Liver (tissue), 9 donors: Measurements from ENCODE around the gene PLB1. TPM values are rescaled to one million over a fixed set of nuclear protein-coding genes. Genes with fewer than 3 reads are reported as not detected.

Experiments used
- DNase-seq: peaks from one replicate; pipeline ENCODE4 v3.0.0-alpha.2; 2017; ENCODE audit warnings: low spot score
- H3K27ac ChIP-seq, 2 donors: one replicate each; pipeline ENCODE4 v1.7.0; 2013; ENCODE audit warnings: inconsistent platforms in 2 of 2, low read length in 2 of 2, control low read depth in 1 of 2, low read depth in 1 of 2, mild to moderate bottlenecking in 1 of 2
- H3K27me3 ChIP-seq, 4 donors: one replicate each; pipeline versions ENCODE4 v1.6.1 to v1.7.0; 2013; ENCODE audit warnings: low read length in 3 of 4, inconsistent platforms in 1 of 4, mild to moderate bottlenecking in 1 of 4, moderate library complexity in 1 of 4; ENCODE audit not compliant: control insufficient read depth in 4 of 4, insufficient read depth in 4 of 4
- H3K36me3 ChIP-seq, 4 donors: one replicate each; pipeline versions ENCODE4 v1.6.1 to v1.7.0; 2013; ENCODE audit warnings: low read length in 3 of 4, mild to moderate bottlenecking in 3 of 4, low read depth in 1 of 4, moderate library complexity in 1 of 4; ENCODE audit not compliant: control insufficient read depth in 4 of 4, insufficient read depth in 3 of 4
- H3K4me1 ChIP-seq, 4 donors: one replicate each; pipeline versions ENCODE4 v1.6.1 to v1.7.0; 2013; ENCODE audit warnings: low read length in 3 of 4, mild to moderate bottlenecking in 3 of 4, moderate library complexity in 1 of 4; ENCODE audit not compliant: control insufficient read depth in 4 of 4, insufficient read depth in 4 of 4
- H3K4me3 ChIP-seq, 3 donors: one replicate each; pipeline versions ENCODE4 v1.6.1 to v1.7.0; 2013; ENCODE audit warnings: low read length in 3 of 3, control low read depth in 1 of 3, low read depth in 1 of 3, mild to moderate bottlenecking in 1 of 3
- H3K9ac ChIP-seq, 2 donors: one replicate each; pipeline ENCODE4 v1.7.0; 2013; ENCODE audit warnings: low read length in 2 of 2, mild to moderate bottlenecking in 2 of 2, moderate library complexity in 2 of 2, control low read depth in 1 of 2, low read depth in 1 of 2
- H3K9me3 ChIP-seq, 4 donors: one replicate each; pipeline versions ENCODE4 v1.6.1 to v1.7.0; 2013; ENCODE audit warnings: low read length in 3 of 4; ENCODE audit not compliant: control insufficient read depth in 4 of 4
- EGR1 ChIP-seq, 2 donors: IDR thresholded peaks; 2 replicates each; pipeline ENCODE4 v1.6.1; 2016 to 2018; ENCODE audit warnings: antibody characterized with exemption in 2 of 2, low read depth in 2 of 2
- FOXA1 ChIP-seq: IDR thresholded peaks from 2 replicates; pipeline ENCODE4 v1.6.1; 2016; ENCODE audit warnings: antibody characterized with exemption
- FOXA2 ChIP-seq: IDR thresholded peaks from 2 replicates; pipeline ENCODE4 v1.6.1; 2016; ENCODE audit warnings: antibody characterized with exemption
- GABPA ChIP-seq, 2 donors: IDR thresholded peaks in 1 of 2; conservative IDR thresholded peaks in 1 of 2; 2 replicates each; pipeline ENCODE4 v1.6.1; 2016; ENCODE audit warnings: antibody characterized with exemption in 2 of 2, mild to moderate bottlenecking in 1 of 2, moderate library complexity in 1 of 2
- HNF4A ChIP-seq, 2 donors: conservative IDR thresholded peaks; 2 replicates each; pipeline ENCODE4 v1.6.1; 2016; ENCODE audit warnings: antibody characterized with exemption in 2 of 2, mild to moderate bottlenecking in 2 of 2
- HNF4G ChIP-seq: IDR thresholded peaks from 2 replicates; pipeline ENCODE4 v1.6.1; 2016; ENCODE audit warnings: antibody characterized with exemption
- JUND ChIP-seq, 2 donors: IDR thresholded peaks; 2 replicates each; pipeline ENCODE4 v1.6.1; 2016; ENCODE audit warnings: antibody characterized with exemption in 2 of 2
- NR2F2 ChIP-seq: IDR thresholded peaks from 2 replicates; pipeline ENCODE4 v1.6.1; 2016; ENCODE audit warnings: antibody characterized with exemption
- RAD21 ChIP-seq, 2 donors: IDR thresholded peaks; 2 replicates each; pipeline ENCODE4 v1.6.1; 2016; ENCODE audit warnings: antibody characterized with exemption in 2 of 2, mild to moderate bottlenecking in 2 of 2
- RXRA ChIP-seq, 2 donors: IDR thresholded peaks; 2 replicates each; pipeline ENCODE4 v1.6.1; 2017 to 2018; ENCODE audit warnings: antibody characterized with exemption in 2 of 2, mild to moderate bottlenecking in 1 of 2
- SP1 ChIP-seq: IDR thresholded peaks from 2 replicates; pipeline ENCODE4 v1.6.1; 2018; ENCODE audit warnings: antibody characterized with exemption, mild to moderate bottlenecking
- TAF1 ChIP-seq: conservative IDR thresholded peaks from 2 replicates; pipeline ENCODE4 v1.6.1; 2016; ENCODE audit warnings: antibody characterized with exemption, mild to moderate bottlenecking
- YY1 ChIP-seq: IDR thresholded peaks from 2 replicates; pipeline ENCODE4 v1.6.1; 2016; ENCODE audit warnings: antibody characterized with exemption, mild to moderate bottlenecking
- WGBS: extraction: QIAGEN DNeasy Blood & Tissue Kit; methylation state at CpG from one replicate; pipeline ENCODE4 v1.1.7; 2013; 5-methylcytosine and 5-hydroxymethylcytosine counted together
- polyA plus RNA-seq, 2 donors: library from polyadenylated mRNA; stranded (reverse) in 1 of 2; unstranded in 1 of 2; fragments of 200-250 nt in 1 of 2; fragments of >200 nt in 1 of 2; fragmentation: Nextera tagmentation in 1 of 2; extraction: Ambion mirVana in 1 of 2; gene quantifications; one replicate each; pipeline versions ENCODE4 v1.2.1 to v1.2.3, GENCODE V29; 2013 to 2015
- total RNA-seq, 2 donors: library from RNA; depleted of rRNA; stranded (reverse); fragments of >200 nt; gene quantifications; one replicate each; pipeline ENCODE4 v1.2.3, GENCODE V29; 2014
- TF ChIP-seq, protein P1 (sequence below): IDR thresholded peaks from 2 replicates; pipeline ENCODE4 v1.6.1; 2016; ENCODE audit warnings: antibody characterized with exemption
- TF ChIP-seq, protein P2 (sequence below): IDR thresholded peaks from 2 replicates; pipeline ENCODE4 v1.6.1; 2016; ENCODE audit warnings: antibody characterized with exemption
- TF ChIP-seq, protein P3 (sequence below): IDR thresholded peaks from 2 replicates; pipeline ENCODE4 v1.6.1; 2016; ENCODE audit warnings: antibody characterized with exemption, mild to moderate bottlenecking
- TF ChIP-seq, protein P4 (sequence below): IDR thresholded peaks from 2 replicates; pipeline ENCODE4 v1.6.1; 2016; ENCODE audit warnings: antibody characterized with exemption
- TF ChIP-seq, protein P5 (sequence below): fragments of 150-350 bp; IDR thresholded peaks from 2 replicates; pipeline ENCODE4 v1.5.1; 2017; ENCODE audit warnings: improper control_type of control experiment, low read depth, low read length; ENCODE audit not compliant: missing input control
- donor health status: healthy.
- donor health status: healthy.
- donor health status: healthy.
- donor health status: healthy.
- donor health status: healthy.

PLB1 gene
- total and polyA plus RNA-seq, 4 donors, result 0.58 to 4.5 (median 1.6) TPM

DNA sequence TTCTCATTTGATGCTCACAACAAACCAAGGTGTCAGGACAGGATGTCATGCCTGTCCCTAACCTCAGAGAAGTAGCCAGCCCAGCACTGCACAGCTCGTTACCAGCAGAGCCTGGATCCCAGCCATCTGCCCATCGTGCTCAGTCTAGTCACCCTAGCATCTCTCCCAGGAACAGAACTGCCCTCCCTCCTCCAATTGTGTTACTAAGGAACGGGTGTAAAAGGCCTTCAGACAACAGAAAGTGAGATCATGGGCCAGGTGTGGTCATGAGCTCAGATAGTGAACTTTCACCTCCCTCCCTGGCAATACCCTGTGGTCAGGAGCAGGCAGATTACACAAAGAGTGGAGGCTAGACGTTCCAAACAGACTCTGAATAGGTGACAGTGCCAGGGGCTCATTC is 144.0 kb downstream of the PLB1 start:
- Histone ChIP-seq H3K4me1 (peaks cover 5 to 22% (median 15%) of the 10 kb centered on the region in 4 donors), H3K27me3 (no peaks in the 10 kb centered on the region), H3K27ac (peak overlapping the region; percentile 68 to 79), H3K36me3 (no peaks in the 10 kb centered on the region), H3K9ac (no peak overlapping the region), H3K9me3 (no peaks in the 10 kb centered on the region), H3K4me3 (no peak overlapping the region)
- WGBS, result 22% methylated on average over 4 of the region's 4 CpGs
- no peak for DNase-seq
- TF ChIP-seq HNF4G, result no peak
- peak; percentile 76 to 91 for TF ChIP-seq HNF4A (conservative IDR thresholded peaks at IDR 0.05)
- TF ChIP-seq, protein P1, sequence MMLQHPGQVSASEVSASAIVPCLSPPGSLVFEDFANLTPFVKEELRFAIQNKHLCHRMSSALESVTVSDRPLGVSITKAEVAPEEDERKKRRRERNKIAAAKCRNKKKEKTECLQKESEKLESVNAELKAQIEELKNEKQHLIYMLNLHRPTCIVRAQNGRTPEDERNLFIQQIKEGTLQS, result peak; percentile 81
- peak; percentile 55 for TF ChIP-seq FOXA1
- TF ChIP-seq TAF1, result no peak
- TF ChIP-seq, protein P2, sequence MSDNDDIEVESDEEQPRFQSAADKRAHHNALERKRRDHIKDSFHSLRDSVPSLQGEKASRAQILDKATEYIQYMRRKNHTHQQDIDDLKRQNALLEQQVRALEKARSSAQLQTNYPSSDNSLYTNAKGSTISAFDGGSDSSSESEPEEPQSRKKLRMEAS, result peak; percentile 79
- peak; percentile 87 to 94 for TF ChIP-seq RXRA (IDR thresholded peaks at IDR 0.05)
- TF ChIP-seq, protein P3, sequence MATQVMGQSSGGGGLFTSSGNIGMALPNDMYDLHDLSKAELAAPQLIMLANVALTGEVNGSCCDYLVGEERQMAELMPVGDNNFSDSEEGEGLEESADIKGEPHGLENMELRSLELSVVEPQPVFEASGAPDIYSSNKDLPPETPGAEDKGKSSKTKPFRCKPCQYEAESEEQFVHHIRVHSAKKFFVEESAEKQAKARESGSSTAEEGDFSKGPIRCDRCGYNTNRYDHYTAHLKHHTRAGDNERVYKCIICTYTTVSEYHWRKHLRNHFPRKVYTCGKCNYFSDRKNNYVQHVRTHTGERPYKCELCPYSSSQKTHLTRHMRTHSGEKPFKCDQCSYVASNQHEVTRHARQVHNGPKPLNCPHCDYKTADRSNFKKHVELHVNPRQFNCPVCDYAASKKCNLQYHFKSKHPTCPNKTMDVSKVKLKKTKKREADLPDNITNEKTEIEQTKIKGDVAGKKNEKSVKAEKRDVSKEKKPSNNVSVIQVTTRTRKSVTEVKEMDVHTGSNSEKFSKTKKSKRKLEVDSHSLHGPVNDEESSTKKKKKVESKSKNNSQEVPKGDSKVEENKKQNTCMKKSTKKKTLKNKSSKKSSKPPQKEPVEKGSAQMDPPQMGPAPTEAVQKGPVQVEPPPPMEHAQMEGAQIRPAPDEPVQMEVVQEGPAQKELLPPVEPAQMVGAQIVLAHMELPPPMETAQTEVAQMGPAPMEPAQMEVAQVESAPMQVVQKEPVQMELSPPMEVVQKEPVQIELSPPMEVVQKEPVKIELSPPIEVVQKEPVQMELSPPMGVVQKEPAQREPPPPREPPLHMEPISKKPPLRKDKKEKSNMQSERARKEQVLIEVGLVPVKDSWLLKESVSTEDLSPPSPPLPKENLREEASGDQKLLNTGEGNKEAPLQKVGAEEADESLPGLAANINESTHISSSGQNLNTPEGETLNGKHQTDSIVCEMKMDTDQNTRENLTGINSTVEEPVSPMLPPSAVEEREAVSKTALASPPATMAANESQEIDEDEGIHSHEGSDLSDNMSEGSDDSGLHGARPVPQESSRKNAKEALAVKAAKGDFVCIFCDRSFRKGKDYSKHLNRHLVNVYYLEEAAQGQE, result no peak
- peak; percentile 87 for TF ChIP-seq SP1
- TF ChIP-seq, protein P4, sequence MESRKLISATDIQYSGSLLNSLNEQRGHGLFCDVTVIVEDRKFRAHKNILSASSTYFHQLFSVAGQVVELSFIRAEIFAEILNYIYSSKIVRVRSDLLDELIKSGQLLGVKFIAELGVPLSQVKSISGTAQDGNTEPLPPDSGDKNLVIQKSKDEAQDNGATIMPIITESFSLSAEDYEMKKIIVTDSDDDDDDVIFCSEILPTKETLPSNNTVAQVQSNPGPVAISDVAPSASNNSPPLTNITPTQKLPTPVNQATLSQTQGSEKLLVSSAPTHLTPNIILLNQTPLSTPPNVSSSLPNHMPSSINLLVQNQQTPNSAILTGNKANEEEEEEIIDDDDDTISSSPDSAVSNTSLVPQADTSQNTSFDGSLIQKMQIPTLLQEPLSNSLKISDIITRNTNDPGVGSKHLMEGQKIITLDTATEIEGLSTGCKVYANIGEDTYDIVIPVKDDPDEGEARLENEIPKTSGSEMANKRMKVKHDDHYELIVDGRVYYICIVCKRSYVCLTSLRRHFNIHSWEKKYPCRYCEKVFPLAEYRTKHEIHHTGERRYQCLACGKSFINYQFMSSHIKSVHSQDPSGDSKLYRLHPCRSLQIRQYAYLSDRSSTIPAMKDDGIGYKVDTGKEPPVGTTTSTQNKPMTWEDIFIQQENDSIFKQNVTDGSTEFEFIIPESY, result no peak
- TF ChIP-seq RAD21 (IDR thresholded peaks at IDR 0.05), result peak; percentile 42 to 61
- peak; percentile 52 for TF ChIP-seq NR2F2
- peak; percentile 59 for TF ChIP-seq YY1
- TF ChIP-seq JUND (IDR thresholded peaks at IDR 0.05), result peak; percentile 82 to 92
- TF ChIP-seq, protein P5, sequence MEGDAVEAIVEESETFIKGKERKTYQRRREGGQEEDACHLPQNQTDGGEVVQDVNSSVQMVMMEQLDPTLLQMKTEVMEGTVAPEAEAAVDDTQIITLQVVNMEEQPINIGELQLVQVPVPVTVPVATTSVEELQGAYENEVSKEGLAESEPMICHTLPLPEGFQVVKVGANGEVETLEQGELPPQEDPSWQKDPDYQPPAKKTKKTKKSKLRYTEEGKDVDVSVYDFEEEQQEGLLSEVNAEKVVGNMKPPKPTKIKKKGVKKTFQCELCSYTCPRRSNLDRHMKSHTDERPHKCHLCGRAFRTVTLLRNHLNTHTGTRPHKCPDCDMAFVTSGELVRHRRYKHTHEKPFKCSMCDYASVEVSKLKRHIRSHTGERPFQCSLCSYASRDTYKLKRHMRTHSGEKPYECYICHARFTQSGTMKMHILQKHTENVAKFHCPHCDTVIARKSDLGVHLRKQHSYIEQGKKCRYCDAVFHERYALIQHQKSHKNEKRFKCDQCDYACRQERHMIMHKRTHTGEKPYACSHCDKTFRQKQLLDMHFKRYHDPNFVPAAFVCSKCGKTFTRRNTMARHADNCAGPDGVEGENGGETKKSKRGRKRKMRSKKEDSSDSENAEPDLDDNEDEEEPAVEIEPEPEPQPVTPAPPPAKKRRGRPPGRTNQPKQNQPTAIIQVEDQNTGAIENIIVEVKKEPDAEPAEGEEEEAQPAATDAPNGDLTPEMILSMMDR, result no peak
- no peak for TF ChIP-seq EGR1 (IDR thresholded peaks at IDR 0.05; ENCODE audit: low read depth in 2 of 2)
- no peak for TF ChIP-seq GABPA (IDR thresholded peaks at IDR 0.05 in 1 of 2, conservative IDR thresholded peaks at IDR 0.05 in 1 of 2)
- no peak for TF ChIP-seq FOXA2
